ENCODE results near the gene PRRG2. TPM values are rescaled to one million over a fixed set of nuclear protein-coding genes. Genes with fewer than 3 reads are reported as not detected.

The PRRG2 gene
- polyA plus RNA-seq, 3 donors: 0.49 TPM; not detected in 2

GRCh38 chr19:49624967-49625910 lies 44.1 kb downstream of the PRRG2 start:
- WGBS (ENCODE audit: insufficient coverage): 96% methylated on average over 10 of the region's 27 CpGs
- TF ChIP-seq, protein P1, sequence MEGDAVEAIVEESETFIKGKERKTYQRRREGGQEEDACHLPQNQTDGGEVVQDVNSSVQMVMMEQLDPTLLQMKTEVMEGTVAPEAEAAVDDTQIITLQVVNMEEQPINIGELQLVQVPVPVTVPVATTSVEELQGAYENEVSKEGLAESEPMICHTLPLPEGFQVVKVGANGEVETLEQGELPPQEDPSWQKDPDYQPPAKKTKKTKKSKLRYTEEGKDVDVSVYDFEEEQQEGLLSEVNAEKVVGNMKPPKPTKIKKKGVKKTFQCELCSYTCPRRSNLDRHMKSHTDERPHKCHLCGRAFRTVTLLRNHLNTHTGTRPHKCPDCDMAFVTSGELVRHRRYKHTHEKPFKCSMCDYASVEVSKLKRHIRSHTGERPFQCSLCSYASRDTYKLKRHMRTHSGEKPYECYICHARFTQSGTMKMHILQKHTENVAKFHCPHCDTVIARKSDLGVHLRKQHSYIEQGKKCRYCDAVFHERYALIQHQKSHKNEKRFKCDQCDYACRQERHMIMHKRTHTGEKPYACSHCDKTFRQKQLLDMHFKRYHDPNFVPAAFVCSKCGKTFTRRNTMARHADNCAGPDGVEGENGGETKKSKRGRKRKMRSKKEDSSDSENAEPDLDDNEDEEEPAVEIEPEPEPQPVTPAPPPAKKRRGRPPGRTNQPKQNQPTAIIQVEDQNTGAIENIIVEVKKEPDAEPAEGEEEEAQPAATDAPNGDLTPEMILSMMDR (IDR thresholded peaks at IDR 0.05): no peak
- Histone ChIP-seq H3K79me2 (ENCODE audit: insufficient read depth, low read length) (no peaks in the 10 kb centered on the region), H3K27ac (ENCODE audit: low read depth in 1 of 2, low read length in 2 of 2) (no peak overlapping the region), H3K27me3 (ENCODE audit: control insufficient read depth in 2 of 2, insufficient read depth in 2 of 2, low read length in 2 of 2) (no peaks in the 10 kb centered on the region), H3K4me2 (replicated peaks; ENCODE audit: extremely low read depth, low read length, poor library complexity, severe bottlenecking) (no peak overlapping the region), H3K9me3 (replicated peaks in 1 of 2; ENCODE audit: control insufficient read depth in 1 of 2, insufficient read depth in 1 of 2, low read length in 2 of 2) (no peaks in the 10 kb centered on the region), H3K4me1 (ENCODE audit: control insufficient read depth in 1 of 2, insufficient read depth in 2 of 2, low read length in 2 of 2) (no peaks in the 10 kb centered on the region), H3K9ac (ENCODE audit: insufficient read depth, low read length, poor library complexity, severe bottlenecking) (no peak overlapping the region), H3K36me3 (replicated peaks in 1 of 2; ENCODE audit: control insufficient read depth in 1 of 2, insufficient read depth in 2 of 2, low read length in 2 of 2) (peaks cover 40 to 71% of the 10 kb centered on the region in 2 donors), H4K20me1 (ENCODE audit: insufficient read depth, low read length) (peaks cover 14% of the 10 kb centered on the region), H3K4me3 (replicated peaks in 1 of 3; ENCODE audit: low read depth in 2 of 3, low read length in 3 of 3) (no peak overlapping the region), H2AFZ (ENCODE audit: insufficient read depth, low read depth, low read length, poor library complexity, severe bottlenecking) (no peak overlapping the region)
- no peak for DNase-seq
- Mint-ChIP-seq H3K27me3 (ENCODE audit: low read depth in 3 of 3) (peaks cover 0 to under 1% (median 0%) of the 10 kb centered on the region in 3 donors), H3K9me3 (peaks cover 0 to 2% (median 0%) of the 10 kb centered on the region in 7 donors), H3K27ac (peak overlapping the region in 2 of 7 donors; percentile 23 to 54), H3K36me3 (peaks cover 46 to 81% of the 10 kb centered on the region in 2 donors), H3K4me1 (no peaks in the 10 kb centered on the region), H3K4me3 (no peak overlapping the region)
- intact Hi-C loops (cut with micrococcal nuclease): no loop called here

- no peak overlapping the region for H3K27ac ChIP-seq (ENCODE audit: low read depth in 1 of 2, low read length in 2 of 2)
- WGBS (ENCODE audit: insufficient coverage): no CpG with 5 or more reads among the region's 11 CpGs
- Mint-ChIP-seq H3K4me1 (no peaks in the 10 kb centered on the region), H3K27me3 (ENCODE audit: low read depth in 3 of 3) (peaks cover 0 to 1% (median 0%) of the 10 kb centered on the region in 3 donors), H3K4me3 (no peak overlapping the region), H3K36me3 (peaks cover 45 to 71% of the 10 kb centered on the region in 2 donors), H3K27ac (no peak overlapping the region), H3K9me3 (peaks cover 0 to 2% (median 0%) of the 10 kb centered on the region in 7 donors)
- no peak for DNase-seq
- H3K4me2 ChIP-seq (replicated peaks; ENCODE audit: extremely low read depth, low read length, poor library complexity, severe bottlenecking): no peak overlapping the region
- H3K9ac ChIP-seq (ENCODE audit: insufficient read depth, low read length, poor library complexity, severe bottlenecking): no peak overlapping the region
- peaks cover 9% of the 10 kb centered on the region for H4K20me1 ChIP-seq (ENCODE audit: insufficient read depth, low read length)
- H3K4me3 ChIP-seq (replicated peaks in 1 of 3; ENCODE audit: low read depth in 2 of 3, low read length in 3 of 3): no peak overlapping the region
- H3K9me3 ChIP-seq (replicated peaks in 1 of 2; ENCODE audit: control insufficient read depth in 1 of 2, insufficient read depth in 1 of 2, low read length in 2 of 2): no peaks in the 10 kb centered on the region
- TF ChIP-seq, protein P1 (IDR thresholded peaks at IDR 0.05): no peak
- H3K79me2 ChIP-seq (ENCODE audit: insufficient read depth, low read length): no peaks in the 10 kb centered on the region
- H2AFZ ChIP-seq (ENCODE audit: insufficient read depth, low read depth, low read length, poor library complexity, severe bottlenecking): no peak overlapping the region
- H3K4me1 ChIP-seq (ENCODE audit: control insufficient read depth in 1 of 2, insufficient read depth in 2 of 2, low read length in 2 of 2): no peaks in the 10 kb centered on the region
- H3K27me3 ChIP-seq (ENCODE audit: control insufficient read depth in 2 of 2, insufficient read depth in 2 of 2, low read length in 2 of 2): no peaks in the 10 kb centered on the region
- H3K36me3 ChIP-seq (replicated peaks in 1 of 2; ENCODE audit: control insufficient read depth in 1 of 2, insufficient read depth in 2 of 2, low read length in 2 of 2): peaks cover 35 to 65% of the 10 kb centered on the region in 2 donors
- intact Hi-C loops (cut with micrococcal nuclease): no loop called here
These were observed 45.1 kb downstream of the PRRG2 start for GRCh38 chr19:49626226-49626625.
